Smooth muscle cell (in vitro differentiated cells): Measurements from ENCODE around the gene URB1. TPM values are rescaled to one million over a fixed set of nuclear protein-coding genes. Genes with fewer than 3 reads are reported as not detected.

ENCODE experiments used
- DNase-seq: peaks from one replicate; lab custom pipeline; 2025; ENCODE audit not compliant: unreplicated experiment; lab: John Stamatoyannopoulos, UW
- H2AFZ ChIP-seq: fragments of 200-600 bp; sonication (generic); 2 replicates; pipeline ENCODE4 v1.6.0; 2016; ENCODE audit warnings: antibody characterized with exemption, low read depth, mild to moderate bottlenecking
- H3F3A ChIP-seq: fragments of 200-600 bp; sonication (generic); 2 replicates; pipeline ENCODE4 v1.6.0; 2017; ENCODE audit warnings: antibody characterized with exemption, low read depth
- H3K27ac ChIP-seq: fragments of 200-600 bp; sonication (generic); 2 replicates; pipeline ENCODE4 v1.5.1; 2016; ENCODE audit warnings: low read depth, mild to moderate bottlenecking
- H3K27me3 ChIP-seq: fragments of 200-600 bp; sonication (generic); 2 replicates; pipeline ENCODE4 v1.6.1; 2016; ENCODE audit warnings: low read depth, mild to moderate bottlenecking
- H3K36me3 ChIP-seq: fragments of 200-600 bp; sonication (generic); 2 replicates; pipeline ENCODE4 v1.5.1; 2016; ENCODE audit warnings: low read depth
- H3K4me1 ChIP-seq: fragments of 200-600 bp; sonication (generic); 2 replicates; pipeline ENCODE4 v1.5.1; 2016; ENCODE audit warnings: low read depth
- H3K4me2 ChIP-seq: fragments of 200-600 bp; sonication (generic); 2 replicates; pipeline ENCODE4 v1.6.0; 2016; ENCODE audit warnings: mild to moderate bottlenecking
- H3K4me3 ChIP-seq: fragments of 200-600 bp; sonication (generic); 2 replicates; pipeline ENCODE4 v1.5.1; 2016; ENCODE audit warnings: mild to moderate bottlenecking
- H3K79me2 ChIP-seq: fragments of 200-600 bp; sonication (generic); 2 replicates; pipeline ENCODE4 v1.6.0; 2016; ENCODE audit warnings: low read depth, mild to moderate bottlenecking
- H3K9ac ChIP-seq: fragments of 200-600 bp; sonication (generic); 2 replicates; pipeline ENCODE4 v1.6.0; 2016; ENCODE audit warnings: low read depth
- H3K9me3 ChIP-seq: fragments of 200-600 bp; sonication (generic); replicated peaks from 2 replicates; pipeline ENCODE4 v1.5.1; 2016; ENCODE audit warnings: low read depth
- H4K20me1 ChIP-seq: fragments of 200-600 bp; sonication (generic); 2 replicates; pipeline ENCODE4 v1.6.0; 2016; ENCODE audit warnings: low read depth
- CTCF ChIP-seq: fragments of 200-600 bp; sonication (generic); IDR thresholded peaks from 2 replicates; pipeline ENCODE4 v1.5.1; 2017; ENCODE audit warnings: borderline replicate concordance, mild to moderate bottlenecking, antibody characterized with exemption; ENCODE audit not compliant: insufficient read depth, poor library complexity, severe bottlenecking
- WGBS: methylation state at CpG from one replicate; pipeline ENCODE4 v1.1.7; 2016; ENCODE audit warnings: low lambda C conversion rate; 5-methylcytosine and 5-hydroxymethylcytosine counted together
- polyA plus RNA-seq: library from polyadenylated mRNA; unstranded; fragments of >200 nt; fragmentation: Nextera tagmentation; extraction: Ambion mirVana; gene quantifications from 2 replicates; pipeline ENCODE4 v1.2.1, GENCODE V29; 2016
- total RNA-seq: library from RNA; depleted of rRNA; stranded (reverse); fragments of >200 nt; gene quantifications from 2 replicates; pipeline ENCODE4 v1.2.3, GENCODE V29; 2014

URB1 gene
- total and polyA plus RNA-seq, 2 experiments from 2014 or later: 2.8 to 6.2 TPM

DNA sequence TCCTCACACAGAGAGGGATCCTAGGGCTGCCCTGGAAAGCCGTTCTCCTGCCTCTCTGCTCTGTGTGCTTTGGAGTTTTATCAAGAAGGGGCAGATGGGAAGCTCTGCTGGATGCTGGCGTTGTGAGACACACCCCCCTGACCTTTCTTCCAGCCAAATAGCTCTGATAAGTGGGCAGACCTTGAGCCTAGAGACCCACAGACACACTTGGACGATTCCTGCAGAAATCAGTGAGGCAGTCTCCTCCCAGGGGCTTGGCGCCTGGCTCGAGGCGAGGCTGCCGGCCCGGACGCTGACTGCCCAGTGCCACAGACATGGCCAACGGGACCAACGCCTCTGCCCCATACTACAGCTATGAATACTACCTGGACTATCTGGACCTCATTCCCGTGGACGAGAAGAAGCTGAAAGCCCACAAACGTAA lies 94.1 kb downstream of the URB1 start, which contains the start of gene MRAP:
Gene MRAP (plus strand): TSS at position 198 of the 424 bp plus-strand sequence. CDS start 117 bp downstream, at position 315.
- Histone ChIP-seq H3F3A (no peaks in the 10 kb centered on the region), H3K27me3 (no peaks in the 10 kb centered on the region), H2AFZ (no peak within 1 kb of the TSS), H3K79me2 (no peaks in the 10 kb centered on the region), H3K36me3 (no peaks in the 10 kb centered on the region), H3K27ac (no peak within 1 kb of the TSS), H3K4me3 (no peak within 1 kb of the TSS), H3K9me3 (no peaks in the 10 kb centered on the region), H3K4me1 (no peaks in the 10 kb centered on the region), H3K9ac (no peak within 1 kb of the TSS), H3K4me2 (no peak within 1 kb of the TSS), H4K20me1 (no peaks in the 10 kb centered on the region)
- DNase-seq: no peak
- WGBS: 94% methylated on average over 14 of the region's 14 CpGs
- TF ChIP-seq CTCF: no peak

DNA sequence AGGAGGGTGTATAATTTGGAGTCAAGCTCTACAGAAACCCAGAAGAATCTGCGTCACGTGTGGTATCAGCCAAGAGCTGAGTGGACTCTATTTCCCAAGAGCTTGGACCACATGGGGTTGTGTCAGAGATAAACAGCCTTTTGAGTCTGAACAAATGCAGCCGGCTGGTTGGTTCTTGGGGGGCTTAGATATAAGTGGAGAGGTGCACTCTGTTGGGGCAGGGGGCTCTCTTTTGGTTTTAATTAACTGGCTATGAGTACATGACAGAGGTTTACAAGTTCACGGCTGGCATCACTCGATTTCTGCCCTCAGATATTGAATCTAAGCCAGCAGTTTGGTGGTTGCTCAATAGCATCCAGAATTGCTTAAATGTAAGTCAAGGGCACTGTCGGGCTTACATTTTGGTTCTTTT lies 94.7 kb downstream of the URB1 start:
- H3K9me3 ChIP-seq: no peaks in the 10 kb centered on the region
- H4K20me1 ChIP-seq: no peaks in the 10 kb centered on the region
- WGBS: 94% methylated on average over 6 of the region's 6 CpGs
- H3K27me3 ChIP-seq: no peaks in the 10 kb centered on the region
- no peaks in the 10 kb centered on the region for H3F3A ChIP-seq
- H3K4me3 ChIP-seq: no peak overlapping the region
- no peak overlapping the region for H3K9ac ChIP-seq
- H3K27ac ChIP-seq: no peak overlapping the region
- H3K36me3 ChIP-seq: no peaks in the 10 kb centered on the region
- no peak for DNase-seq
- no peaks in the 10 kb centered on the region for H3K79me2 ChIP-seq
- H3K4me2 ChIP-seq: no peak overlapping the region
- H2AFZ ChIP-seq: no peak overlapping the region
- no peak for TF ChIP-seq CTCF
- H3K4me1 ChIP-seq: no peaks in the 10 kb centered on the region

GRCh38 chr21:32297449-32297848 lies 95.4 kb downstream of the URB1 start:
- Histone ChIP-seq H4K20me1 (no peaks in the 10 kb centered on the region), H3K4me1 (no peaks in the 10 kb centered on the region), H3K79me2 (no peaks in the 10 kb centered on the region), H3K27me3 (no peaks in the 10 kb centered on the region), H3K9ac (no peak overlapping the region), H3F3A (no peaks in the 10 kb centered on the region), H3K27ac (no peak overlapping the region), H2AFZ (no peak overlapping the region), H3K4me3 (no peak overlapping the region), H3K4me2 (no peak overlapping the region), H3K9me3 (no peaks in the 10 kb centered on the region), H3K36me3 (no peaks in the 10 kb centered on the region)
- no peak for TF ChIP-seq CTCF
- no peak for DNase-seq
- 98% methylated on average over 7 of the region's 7 CpGs for whole genome bisulfite sequencing

DNA sequence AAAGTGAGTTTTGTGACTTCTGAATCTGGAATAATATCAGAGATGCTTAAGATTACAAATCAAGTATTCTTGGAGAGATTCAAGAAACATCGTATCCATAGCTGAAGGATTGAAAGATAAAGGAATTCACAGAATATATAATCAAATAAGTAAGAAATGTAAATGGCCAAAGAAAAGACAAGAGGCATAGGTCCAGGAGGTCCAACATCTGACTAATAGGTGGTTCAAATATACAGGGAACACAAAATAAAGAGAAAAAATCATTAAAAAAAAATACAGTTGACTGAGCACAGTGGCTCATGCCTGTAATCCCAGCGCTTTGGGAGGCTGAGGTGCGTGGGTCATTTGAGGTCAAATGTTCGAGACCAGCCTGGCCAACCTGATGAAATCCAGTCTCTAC lies 107.3 kb downstream of the URB1 start:
- Histone ChIP-seq H3K27me3 (no peaks in the 10 kb centered on the region), H3K9ac (no peak overlapping the region), H3K4me3 (no peak overlapping the region), H3K36me3 (no peaks in the 10 kb centered on the region), H4K20me1 (no peaks in the 10 kb centered on the region), H3F3A (no peaks in the 10 kb centered on the region), H3K4me1 (no peaks in the 10 kb centered on the region), H3K4me2 (no peak overlapping the region), H3K27ac (no peak overlapping the region), H3K79me2 (no peaks in the 10 kb centered on the region), H2AFZ (no peak overlapping the region), H3K9me3 (no peaks in the 10 kb centered on the region)
- no peak for TF ChIP-seq CTCF
- WGBS: 95% methylated on average over 4 of the region's 4 CpGs
- no peak for DNase-seq
